OCI-LY3 (cell line): ENCODE data around the gene TRMT112.

Experiments
- H2AFZ ChIP-seq: fragments of 200-600, 300-600 bp; shearing (Covaris generic); 2 replicates; pipeline ENCODE4 v1.6.0; 2014; ENCODE audit warnings: antibody characterized with exemption, low read depth, low read length
- H3K27ac ChIP-seq: fragments of 200-600, 300-600 bp; sonication (generic); 2 replicates; pipeline ENCODE4 v1.5.1; 2014; ENCODE audit warnings: mild to moderate bottlenecking, low read length, moderate library complexity, mixed read lengths
- H3K27me3 ChIP-seq: fragments of 200-600, 300-600 bp; sonication (generic); 2 replicates; pipeline ENCODE4 v1.6.1; 2014; ENCODE audit warnings: low read depth, low read length, mixed read lengths
- H3K36me3 ChIP-seq: fragments of 200-600, 300-600 bp; sonication (generic); replicated peaks from 2 replicates; pipeline ENCODE3; 2014; ENCODE audit warnings: low read depth, low read length, mixed read lengths
- H3K4me1 ChIP-seq: fragments of 300-600, 200-600 bp; sonication (generic); 2 replicates; pipeline ENCODE4 v1.6.1; 2014; ENCODE audit warnings: low read length, mixed read lengths
- H3K4me2 ChIP-seq: fragments of 200-600, 300-600 bp; sonication (generic); 2 replicates; pipeline ENCODE4 v1.6.1; 2014; ENCODE audit warnings: low read length, mixed read lengths
- H3K4me3 ChIP-seq: fragments of 300-600, 200-600 bp; sonication (generic); 2 replicates; pipeline ENCODE4 v1.5.1; 2014; ENCODE audit warnings: antibody characterized with exemption, mild to moderate bottlenecking, low read length, moderate library complexity
- H3K79me2 ChIP-seq: fragments of 300-600, 200-600 bp; shearing (Covaris generic); 2 replicates; pipeline ENCODE4 v1.6.1; 2014; ENCODE audit warnings: mild to moderate bottlenecking, low read length, mixed read lengths
- H3K9ac ChIP-seq: fragments of 300-600, 200-600 bp; shearing (Covaris generic); 2 replicates; pipeline ENCODE4 v1.6.0; 2014; ENCODE audit warnings: mild to moderate bottlenecking, low read length, moderate library complexity
- H3K9me3 ChIP-seq: fragments of 200-600, 300-600 bp; shearing (Covaris generic); 2 replicates; pipeline ENCODE4 v1.6.1; 2014; ENCODE audit warnings: low read length, mixed read lengths; ENCODE audit not compliant: insufficient read depth
- H4K20me1 ChIP-seq: fragments of 200-600, 300-600 bp; sonication (generic); 2 replicates; pipeline ENCODE4 v1.6.1; 2016; ENCODE audit warnings: low read length, mixed read lengths; ENCODE audit not compliant: insufficient read depth
- EZH2phosphoT487 ChIP-seq: fragments of 200-600 bp; shearing (Covaris generic); IDR thresholded peaks from 2 replicates; pipeline ENCODE4 v1.6.1; 2018; ENCODE audit warnings: antibody characterized with exemption, mixed run types, low read depth
- TF ChIP-seq, protein P1 (sequence below): fragments of 200-600, 300-600 bp; sonication (generic); IDR thresholded peaks from 2 replicates; pipeline ENCODE4 v1.5.1; 2014; ENCODE audit warnings: antibody characterized with exemption, low read length, low read depth

Gene TRMT112

DNA sequence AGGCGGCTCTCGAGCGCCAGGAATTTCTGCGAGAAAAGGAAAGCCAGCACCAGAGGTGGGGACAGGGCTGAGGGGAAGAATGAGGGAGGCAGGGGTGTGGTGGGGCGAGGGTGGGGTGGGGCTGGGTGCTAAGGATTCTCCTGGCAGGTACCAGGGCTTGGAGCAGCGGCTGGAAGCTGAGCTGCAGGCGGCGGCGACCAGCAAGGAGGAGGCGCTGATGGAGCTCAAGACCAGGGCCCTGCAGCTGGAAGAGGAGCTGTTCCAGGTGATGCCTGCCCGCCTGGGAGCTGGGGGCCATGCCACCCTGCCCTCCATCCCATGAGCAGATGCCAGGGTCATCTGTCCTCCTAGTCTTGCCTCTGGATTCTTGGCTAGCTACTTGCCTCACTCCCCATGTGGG lies 32.0 kb upstream of the TRMT112 start:
- Histone ChIP-seq H3K27me3 (no peaks in the 10 kb centered on the region), H3K9ac (no peak overlapping the region), H3K9me3 (no peaks in the 10 kb centered on the region), H2AFZ (no peak overlapping the region), H3K79me2 (no peaks in the 10 kb centered on the region), H3K4me3 (no peak overlapping the region), H3K36me3 (peaks cover 44% of the 10 kb centered on the region), H3K4me1 (no peaks in the 10 kb centered on the region), H3K4me2 (no peak overlapping the region), H3K27ac (no peak overlapping the region), H4K20me1 (peaks cover 6% of the 10 kb centered on the region; the same call in 1 of the 2 replicates)
- TF ChIP-seq EZH2phosphoT487, result no peak
- TF ChIP-seq, protein P1, sequence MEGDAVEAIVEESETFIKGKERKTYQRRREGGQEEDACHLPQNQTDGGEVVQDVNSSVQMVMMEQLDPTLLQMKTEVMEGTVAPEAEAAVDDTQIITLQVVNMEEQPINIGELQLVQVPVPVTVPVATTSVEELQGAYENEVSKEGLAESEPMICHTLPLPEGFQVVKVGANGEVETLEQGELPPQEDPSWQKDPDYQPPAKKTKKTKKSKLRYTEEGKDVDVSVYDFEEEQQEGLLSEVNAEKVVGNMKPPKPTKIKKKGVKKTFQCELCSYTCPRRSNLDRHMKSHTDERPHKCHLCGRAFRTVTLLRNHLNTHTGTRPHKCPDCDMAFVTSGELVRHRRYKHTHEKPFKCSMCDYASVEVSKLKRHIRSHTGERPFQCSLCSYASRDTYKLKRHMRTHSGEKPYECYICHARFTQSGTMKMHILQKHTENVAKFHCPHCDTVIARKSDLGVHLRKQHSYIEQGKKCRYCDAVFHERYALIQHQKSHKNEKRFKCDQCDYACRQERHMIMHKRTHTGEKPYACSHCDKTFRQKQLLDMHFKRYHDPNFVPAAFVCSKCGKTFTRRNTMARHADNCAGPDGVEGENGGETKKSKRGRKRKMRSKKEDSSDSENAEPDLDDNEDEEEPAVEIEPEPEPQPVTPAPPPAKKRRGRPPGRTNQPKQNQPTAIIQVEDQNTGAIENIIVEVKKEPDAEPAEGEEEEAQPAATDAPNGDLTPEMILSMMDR, result no peak

GRCh38 chr11:64349025-64349387 lies 31.6 kb upstream of the TRMT112 start:
- H3K4me3 ChIP-seq, result no peak overlapping the region
- TF ChIP-seq, protein P1, result no peak
- no peak for TF ChIP-seq EZH2phosphoT487
- H3K27ac ChIP-seq, result no peak overlapping the region
- H3K4me2 ChIP-seq, result no peak overlapping the region
- H4K20me1 ChIP-seq, result peaks cover 6% of the 10 kb centered on the region; the same call in 1 of the 2 replicates
- no peak overlapping the region for H3K9ac ChIP-seq
- no peaks in the 10 kb centered on the region for H3K79me2 ChIP-seq
- H2AFZ ChIP-seq, result no peak overlapping the region
- H3K36me3 ChIP-seq, result peaks cover 46% of the 10 kb centered on the region
- no peaks in the 10 kb centered on the region for H3K9me3 ChIP-seq
- no peaks in the 10 kb centered on the region for H3K27me3 ChIP-seq
- H3K4me1 ChIP-seq, result no peaks in the 10 kb centered on the region

GRCh38 chr11:64348383-64349024 lies 31.1 kb upstream of the TRMT112 start:
- Histone ChIP-seq H3K9me3 (no peaks in the 10 kb centered on the region), H3K4me1 (no peaks in the 10 kb centered on the region), H3K4me3 (no peak overlapping the region), H2AFZ (no peak overlapping the region), H3K79me2 (no peaks in the 10 kb centered on the region), H3K27me3 (no peaks in the 10 kb centered on the region), H3K36me3 (peaks cover 48% of the 10 kb centered on the region), H3K27ac (no peak overlapping the region), H3K4me2 (no peak overlapping the region), H3K9ac (no peak overlapping the region), H4K20me1 (peaks cover 6% of the 10 kb centered on the region; the same call in 1 of the 2 replicates)
- no peak for TF ChIP-seq EZH2phosphoT487
- TF ChIP-seq, protein P1, result no peak

GRCh38 chr11:64347193-64347867 lies 30.0 kb upstream of the TRMT112 start:
- no peaks in the 10 kb centered on the region for H3K9me3 ChIP-seq
- H3K27ac ChIP-seq, result no peak overlapping the region
- H3K4me1 ChIP-seq, result peaks cover 2% of the 10 kb centered on the region; the same call in 1 of the 2 replicates
- peaks cover 50% of the 10 kb centered on the region for H3K36me3 ChIP-seq
- H3K27me3 ChIP-seq, result no peaks in the 10 kb centered on the region
- no peak overlapping the region for H3K4me2 ChIP-seq
- no peak overlapping the region for H2AFZ ChIP-seq
- H3K4me3 ChIP-seq, result no peak overlapping the region
- H3K79me2 ChIP-seq, result no peaks in the 10 kb centered on the region
- TF ChIP-seq, protein P1, result no peak
- TF ChIP-seq EZH2phosphoT487, result no peak
- H3K9ac ChIP-seq, result no peak overlapping the region
- peaks cover 7% of the 10 kb centered on the region for H4K20me1 ChIP-seq
